HEK293 (cell line): ENCODE results near the gene CDC42.

Experiments
- CTCF ChIA-PET: fragments of 350-600 bp; formaldehyde crosslinking; extraction: SDS; loops from one replicate; lab custom pipeline; 2021; ENCODE audit warnings: antibody characterized with exemption; lab: Yijun Ruan, JAX
- POLR2A ChIA-PET: fragments of 300-600 bp; formaldehyde crosslinking; extraction: SDS; loops from one replicate; lab custom pipeline; 2020; ENCODE audit warnings: antibody characterized with exemption, inconsistent platforms; lab: Yijun Ruan, JAX
- H3K27ac ChIP-seq: fragments of 200-500 bp; sonication (Bioruptor generic); 2 replicates; pipeline ENCODE4 v1.5.1; 2014; ENCODE audit warnings: low read depth, low read length, control low read depth, inconsistent platforms; ENCODE audit errors: extremely low read depth
- H3K36me3 ChIP-seq, 2 experiments: fragments of 200-500 bp in 1 of 2; sonication (Bioruptor generic) in 1 of 2; 1 replicate in 1 of 2; 2 replicates in 1 of 2; pipeline ENCODE4 v1.5.1; 2014 to 2017; ENCODE audit warnings: inconsistent platforms in 2 of 2, low read length in 2 of 2; ENCODE audit not compliant: control insufficient read depth in 2 of 2, insufficient read depth in 1 of 2
- H3K4me1 ChIP-seq: fragments of 200-500 bp; sonication (Bioruptor generic); 2 replicates; pipeline ENCODE4 v1.5.1; 2014; ENCODE audit warnings: mild to moderate bottlenecking, low read length, inconsistent platforms; ENCODE audit not compliant: control insufficient read depth, insufficient read depth
- H3K4me3 ChIP-seq: 2 replicates; pipeline ENCODE4 v1.5.1; 2011; ENCODE audit warnings: low read depth, mild to moderate bottlenecking, control low read depth, low read length, moderate library complexity
- H3K9me3 ChIP-seq: fragments of 200-500 bp; sonication (Bioruptor generic); 2 replicates; pipeline ENCODE4 v1.5.1; 2014; ENCODE audit warnings: low read depth, low read length, inconsistent platforms; ENCODE audit not compliant: control insufficient read depth, insufficient read depth
- GLIS1 ChIP-seq: fragments of 450-650 bp; formaldehyde crosslinking; IDR thresholded peaks from 2 replicates; pipeline ENCODE4 v1.5.1; 2016; ENCODE audit warnings: missing biosample characterization, missing genetic modification characterization
- GLIS2 ChIP-seq: fragments of 450-650 bp; formaldehyde crosslinking; IDR thresholded peaks from 2 replicates; pipeline ENCODE4 v1.5.1; 2016; ENCODE audit warnings: missing biosample characterization, missing genetic modification characterization
- HIC1 ChIP-seq: fragments of 450-650 bp; formaldehyde crosslinking; IDR thresholded peaks from 2 replicates; pipeline ENCODE4 v1.5.1; 2016; ENCODE audit warnings: missing biosample characterization, missing genetic modification characterization
- KLF17 ChIP-seq: fragments of 450-650 bp; formaldehyde crosslinking; IDR thresholded peaks from 2 replicates; pipeline ENCODE4 v1.5.1; 2016; ENCODE audit warnings: missing biosample characterization, missing genetic modification characterization
- KLF8 ChIP-seq: fragments of 450-650 bp; formaldehyde crosslinking; IDR thresholded peaks from 2 replicates; pipeline ENCODE4 v1.5.1; 2016; ENCODE audit warnings: missing biosample characterization, missing genetic modification characterization
- REST ChIP-seq: fragments of 450-650 bp; formaldehyde crosslinking; IDR thresholded peaks from 2 replicates; pipeline ENCODE4 v1.5.1; 2016; ENCODE audit warnings: missing biosample characterization, missing genetic modification characterization
- SP3 ChIP-seq: fragments of 450-650 bp; formaldehyde crosslinking; IDR thresholded peaks from 2 replicates; pipeline ENCODE4 v1.5.1; 2016; ENCODE audit warnings: missing biosample characterization, missing genetic modification characterization
- ZBTB7A ChIP-seq: fragments of 450-650 bp; formaldehyde crosslinking; IDR thresholded peaks from 2 replicates; pipeline ENCODE4 v1.5.1; 2016; ENCODE audit warnings: low read depth, missing biosample characterization, missing genetic modification characterization
- ZBTB8A ChIP-seq: fragments of 450-650 bp; formaldehyde crosslinking; IDR thresholded peaks from 2 replicates; pipeline ENCODE4 v1.5.1; 2016; ENCODE audit warnings: missing biosample characterization, missing genetic modification characterization
- ZFHX2 ChIP-seq: fragments of 450-650 bp; formaldehyde crosslinking; conservative IDR thresholded peaks from 2 replicates; pipeline ENCODE4 v1.5.1; 2016; ENCODE audit warnings: missing biosample characterization, missing genetic modification characterization
- ZFP3 ChIP-seq: fragments of 450-650 bp; formaldehyde crosslinking; IDR thresholded peaks from 2 replicates; pipeline ENCODE4 v1.5.1; 2016; ENCODE audit warnings: low read depth, missing biosample characterization, missing genetic modification characterization
- ZIC2 ChIP-seq: fragments of 450-650 bp; formaldehyde crosslinking; IDR thresholded peaks from 2 replicates; pipeline ENCODE4 v1.5.1; 2016; ENCODE audit warnings: missing biosample characterization, missing genetic modification characterization
- ZNF2 ChIP-seq: fragments of 450-650 bp; formaldehyde crosslinking; IDR thresholded peaks from 2 replicates; pipeline ENCODE4 v1.5.1; 2016; ENCODE audit warnings: missing biosample characterization, missing genetic modification characterization
- ZNF223 ChIP-seq: fragments of 450-650 bp; formaldehyde crosslinking; IDR thresholded peaks from 2 replicates; pipeline ENCODE4 v1.5.1; 2016; ENCODE audit warnings: missing biosample characterization, missing genetic modification characterization
- ZNF280D ChIP-seq: fragments of 450-650 bp; formaldehyde crosslinking; IDR thresholded peaks from 2 replicates; pipeline ENCODE4 v1.5.1; 2016; ENCODE audit warnings: missing biosample characterization, missing genetic modification characterization
- ZNF341 ChIP-seq: fragments of 450-650 bp; formaldehyde crosslinking; IDR thresholded peaks from 2 replicates; pipeline ENCODE4; 2016; ENCODE audit warnings: low read depth, missing biosample characterization, missing genetic modification characterization
- ZNF391 ChIP-seq: fragments of 450-650 bp; formaldehyde crosslinking; IDR thresholded peaks from 2 replicates; pipeline ENCODE4 v1.5.1; 2016; ENCODE audit warnings: low read depth, missing biosample characterization, missing genetic modification characterization, borderline replicate concordance
- ZNF785 ChIP-seq: fragments of 450-650 bp; formaldehyde crosslinking; IDR thresholded peaks from 2 replicates; pipeline ENCODE4 v1.5.1; 2016; ENCODE audit warnings: missing biosample characterization, missing genetic modification characterization

CDC42 gene

GRCh38 chr1:22132517-22133235 is 80.2 kb downstream of the CDC42 start:
- CTCF ChIA-PET: interaction anchor here (0.5 to 6.5 kb wide), 14 partner anchors 8 to 847 kb away, joined by 3 to 61 read pairs (median 3); no protein-coding TSS in a partner anchor
- Histone ChIP-seq H3K27ac (no peak overlapping the region), H3K4me3 (no peak overlapping the region), H3K9me3 (no peaks in the 10 kb centered on the region), H3K4me1 (no peaks in the 10 kb centered on the region), H3K36me3 (no peaks in the 10 kb centered on the region)
- TF ChIP-seq ZFP3 (tag by site-specific recombination) (no peak), ZBTB7A (tag by site-specific recombination) (0 out of 2 replicates have a peak, but pooled peaks have one; percentile 18), KLF8 (tag by site-specific recombination) (0 out of 2 replicates have a peak, but pooled peaks have one; percentile 20)
- POLR2A ChIA-PET: no interaction called here

GRCh38 chr1:22133247-22133930 is 80.9 kb downstream of the CDC42 start:
- no peak overlapping the region for H3K27ac ChIP-seq
- ChIA-PET POLR2A (no interaction called here), CTCF (interaction anchor here (0.7 to 6.5 kb wide), 4 partner anchors 10 to 509 kb away, joined by 3 to 61 read pairs (median 8); no protein-coding TSS in a partner anchor)
- no peaks in the 10 kb centered on the region for H3K4me1 ChIP-seq
- H3K36me3 ChIP-seq: no peaks in the 10 kb centered on the region
- H3K9me3 ChIP-seq: no peaks in the 10 kb centered on the region
- TF ChIP-seq ZFHX2 (tag by site-specific recombination) (no peak), ZBTB8A (tag by site-specific recombination) (peak; percentile 61), ZNF2 (no peak), REST (tag by site-specific recombination) (no peak), GLIS2 (tag by site-specific recombination) (peak; percentile 59; the same call in 1 of the 2 replicates), ZIC2 (tag by site-specific recombination) (peak; percentile 99), KLF17 (no peak), HIC1 (tag by site-specific recombination) (0 out of 2 replicates have a peak, but pooled peaks have one; percentile 49), GLIS1 (tag by site-specific recombination) (peak; percentile 76)
- H3K4me3 ChIP-seq: no peak overlapping the region

- no peaks in the 10 kb centered on the region for H3K9me3 ChIP-seq
- H3K4me1 ChIP-seq: no peaks in the 10 kb centered on the region
- ChIA-PET CTCF (interaction anchor here (0.7 to 1.8 kb wide), 2 partner anchors 140 to 282 kb away, joined by 4 to 7 read pairs; no protein-coding TSS in a partner anchor), POLR2A (no interaction called here)
- H3K36me3 ChIP-seq: no peaks in the 10 kb centered on the region
- no peak overlapping the region for H3K27ac ChIP-seq
- H3K4me3 ChIP-seq: no peak overlapping the region
- TF ChIP-seq GLIS1 (tag by site-specific recombination) (peak; percentile 37), ZNF280D (tag by site-specific recombination) (no peak), ZNF341 (no peak; the same call in 1 of the 2 replicates), ZNF223 (tag by site-specific recombination) (0 out of 2 replicates have a peak, but pooled peaks have one; percentile 34), SP3 (tag by site-specific recombination) (no peak), ZNF785 (tag by site-specific recombination) (no peak), ZNF391 (tag by site-specific recombination) (no peak)
These were observed 81.4 kb downstream of the CDC42 start for GRCh38 chr1:22133931-22134324.
